ENCODE measurements around the gene OTOG.

The OTOG gene

GRCh38 chr11:17543574-17544180 lies 3.4 kb upstream of the OTOG start:
- no peak overlapping the region for H3K9ac ChIP-seq (ENCODE audit: low read length)
- H3K9me2 ChIP-seq (replicated peaks; ENCODE audit: insufficient read depth, low read length) = no peaks in the 10 kb centered on the region
- H3K27me3 ChIP-seq (replicated peaks; ENCODE audit: insufficient read depth, low read length) = peaks cover 7% of the 10 kb centered on the region
- no peaks in the 10 kb centered on the region for H3F3A ChIP-seq (ENCODE audit: insufficient read depth, low read length)
- H3K4me2 ChIP-seq (ENCODE audit: low read depth, low read length) = no peak overlapping the region
- H3K9me3 ChIP-seq (replicated peaks; ENCODE audit: insufficient read depth, low read length) = no peaks in the 10 kb centered on the region
- no peak for TF ChIP-seq EZH2phosphoT487 (IDR thresholded peaks at IDR 0.05; ENCODE audit: low read length)
- TF ChIP-seq, protein P1, sequence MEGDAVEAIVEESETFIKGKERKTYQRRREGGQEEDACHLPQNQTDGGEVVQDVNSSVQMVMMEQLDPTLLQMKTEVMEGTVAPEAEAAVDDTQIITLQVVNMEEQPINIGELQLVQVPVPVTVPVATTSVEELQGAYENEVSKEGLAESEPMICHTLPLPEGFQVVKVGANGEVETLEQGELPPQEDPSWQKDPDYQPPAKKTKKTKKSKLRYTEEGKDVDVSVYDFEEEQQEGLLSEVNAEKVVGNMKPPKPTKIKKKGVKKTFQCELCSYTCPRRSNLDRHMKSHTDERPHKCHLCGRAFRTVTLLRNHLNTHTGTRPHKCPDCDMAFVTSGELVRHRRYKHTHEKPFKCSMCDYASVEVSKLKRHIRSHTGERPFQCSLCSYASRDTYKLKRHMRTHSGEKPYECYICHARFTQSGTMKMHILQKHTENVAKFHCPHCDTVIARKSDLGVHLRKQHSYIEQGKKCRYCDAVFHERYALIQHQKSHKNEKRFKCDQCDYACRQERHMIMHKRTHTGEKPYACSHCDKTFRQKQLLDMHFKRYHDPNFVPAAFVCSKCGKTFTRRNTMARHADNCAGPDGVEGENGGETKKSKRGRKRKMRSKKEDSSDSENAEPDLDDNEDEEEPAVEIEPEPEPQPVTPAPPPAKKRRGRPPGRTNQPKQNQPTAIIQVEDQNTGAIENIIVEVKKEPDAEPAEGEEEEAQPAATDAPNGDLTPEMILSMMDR (IDR thresholded peaks at IDR 0.05; ENCODE audit: low read length) = no peak
- TF ChIP-seq EZH2 (optimal IDR thresholded peaks at IDR 0.05; ENCODE audit: low read depth, low read length) = no peak
- no peak for DNase-seq
- no peaks in the 10 kb centered on the region for H3K79me2 ChIP-seq (ENCODE audit: low read length)
- H3K36me3 ChIP-seq (replicated peaks; ENCODE audit: insufficient read depth, low read length) = no peaks in the 10 kb centered on the region
- H4K20me1 ChIP-seq (ENCODE audit: insufficient read depth, low read length) = no peaks in the 10 kb centered on the region
- no peak overlapping the region for H2AFZ ChIP-seq (ENCODE audit: low read length)
- no peak overlapping the region for H3K27ac ChIP-seq (ENCODE audit: low read length)
- H3K4me1 ChIP-seq (ENCODE audit: low read length) = no peaks in the 10 kb centered on the region
- H3K4me3 ChIP-seq (ENCODE audit: low read length) = no peak overlapping the region

DNA sequence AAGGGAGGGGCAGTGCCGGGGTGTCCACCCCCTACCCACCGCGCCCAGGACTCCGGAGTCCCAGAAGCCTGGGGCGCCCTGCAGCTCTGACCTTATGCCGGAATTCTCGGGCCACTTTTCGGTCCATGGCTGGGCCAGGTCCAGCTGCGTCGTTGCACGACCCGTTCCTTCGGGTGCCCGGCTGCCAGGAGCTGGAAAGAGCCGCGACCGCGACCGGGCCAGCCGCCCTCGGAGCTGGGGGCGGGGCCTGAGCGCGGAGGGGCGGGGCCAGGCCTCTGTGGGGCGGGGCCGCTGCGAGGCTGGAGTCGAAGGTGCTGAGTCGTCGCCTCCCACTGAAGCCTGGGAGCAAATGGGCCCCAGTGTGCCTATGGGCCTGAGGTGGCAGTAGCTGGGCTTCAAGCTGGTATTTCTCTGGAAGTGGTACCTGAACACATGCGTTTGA lies 2.9 kb upstream of the OTOG start, which contains the start of gene USH1C:
Gene USH1C, minus strand, starts transcription at position 236 of the 442 bp plus-strand sequence. Its CDS starts 109 bp downstream, at position 127.
- no peaks in the 10 kb centered on the region for H3K79me2 ChIP-seq (ENCODE audit: low read length)
- no peaks in the 10 kb centered on the region for H3K9me3 ChIP-seq (replicated peaks; ENCODE audit: insufficient read depth, low read length)
- no peaks in the 10 kb centered on the region for H3K4me1 ChIP-seq (ENCODE audit: low read length)
- no peak within 1 kb of the TSS for H2AFZ ChIP-seq (ENCODE audit: low read length)
- H4K20me1 ChIP-seq (ENCODE audit: insufficient read depth, low read length) = no peaks in the 10 kb centered on the region
- H3K27me3 ChIP-seq (replicated peaks; ENCODE audit: insufficient read depth, low read length) = peaks cover 7% of the 10 kb centered on the region
- no peak within 1 kb of the TSS for H3K4me2 ChIP-seq (ENCODE audit: low read depth, low read length)
- H3F3A ChIP-seq (ENCODE audit: insufficient read depth, low read length) = no peaks in the 10 kb centered on the region
- H3K36me3 ChIP-seq (replicated peaks; ENCODE audit: insufficient read depth, low read length) = no peaks in the 10 kb centered on the region
- no peak within 1 kb of the TSS for H3K4me3 ChIP-seq (ENCODE audit: low read length)
- H3K9me2 ChIP-seq (replicated peaks; ENCODE audit: insufficient read depth, low read length) = no peaks in the 10 kb centered on the region
- no peak within 1 kb of the TSS for H3K9ac ChIP-seq (ENCODE audit: low read length)
- TF ChIP-seq, protein P1 (IDR thresholded peaks at IDR 0.05; ENCODE audit: low read length) = no peak
- no peak for TF ChIP-seq EZH2 (optimal IDR thresholded peaks at IDR 0.05; ENCODE audit: low read depth, low read length)
- no peak for TF ChIP-seq EZH2phosphoT487 (IDR thresholded peaks at IDR 0.05; ENCODE audit: low read length)
- no peak within 1 kb of the TSS for H3K27ac ChIP-seq (ENCODE audit: low read length)
- no peak for DNase-seq

DNA sequence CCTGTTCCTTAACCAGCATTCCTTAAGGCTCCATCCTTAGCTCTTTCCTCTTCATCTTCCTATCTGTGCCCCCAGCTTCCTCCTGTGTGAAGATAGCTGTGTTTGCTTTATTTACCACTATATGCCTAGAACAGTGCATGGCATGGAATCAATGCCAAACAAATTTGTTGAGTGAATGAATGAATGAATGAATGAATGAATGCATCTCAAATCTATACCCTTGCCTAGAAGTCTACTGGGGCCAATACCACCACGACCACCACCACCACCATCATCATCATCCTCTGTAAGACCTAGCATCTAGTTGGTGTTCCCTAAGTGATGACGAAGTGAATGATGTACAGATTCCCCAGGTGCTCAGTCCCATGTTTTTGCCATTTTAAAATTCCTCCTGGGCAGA lies 819 bp upstream of the OTOG start:
- no peaks in the 10 kb centered on the region for H3K9me3 ChIP-seq (replicated peaks; ENCODE audit: insufficient read depth, low read length)
- H3F3A ChIP-seq (ENCODE audit: insufficient read depth, low read length) = no peaks in the 10 kb centered on the region
- no peak overlapping the region for H3K4me3 ChIP-seq (ENCODE audit: low read length)
- H3K79me2 ChIP-seq (ENCODE audit: low read length) = no peaks in the 10 kb centered on the region
- no peaks in the 10 kb centered on the region for H3K4me1 ChIP-seq (ENCODE audit: low read length)
- H4K20me1 ChIP-seq (ENCODE audit: insufficient read depth, low read length) = no peaks in the 10 kb centered on the region
- H3K9ac ChIP-seq (ENCODE audit: low read length) = no peak overlapping the region
- H3K36me3 ChIP-seq (replicated peaks; ENCODE audit: insufficient read depth, low read length) = no peaks in the 10 kb centered on the region
- no peak for TF ChIP-seq EZH2phosphoT487 (IDR thresholded peaks at IDR 0.05; ENCODE audit: low read length)
- TF ChIP-seq EZH2 (optimal IDR thresholded peaks at IDR 0.05; ENCODE audit: low read depth, low read length) = no peak
- no peak for DNase-seq
- no peak overlapping the region for H3K4me2 ChIP-seq (ENCODE audit: low read depth, low read length)
- H3K27me3 ChIP-seq (replicated peaks; ENCODE audit: insufficient read depth, low read length) = peaks cover 7% of the 10 kb centered on the region
- no peak overlapping the region for H2AFZ ChIP-seq (ENCODE audit: low read length)
- H3K27ac ChIP-seq (ENCODE audit: low read length) = no peak overlapping the region
- H3K9me2 ChIP-seq (replicated peaks; ENCODE audit: insufficient read depth, low read length) = no peaks in the 10 kb centered on the region

- no peaks in the 10 kb centered on the region for H3K9me3 ChIP-seq (replicated peaks; ENCODE audit: insufficient read depth, low read length)
- no peak overlapping the region for H3K4me3 ChIP-seq (ENCODE audit: low read length)
- TF ChIP-seq, protein P1 (IDR thresholded peaks at IDR 0.05; ENCODE audit: low read length) = no peak
- TF ChIP-seq EZH2phosphoT487 (IDR thresholded peaks at IDR 0.05; ENCODE audit: low read length) (no peak), EZH2 (optimal IDR thresholded peaks at IDR 0.05; ENCODE audit: low read depth, low read length) (no peak)
- H4K20me1 ChIP-seq (ENCODE audit: insufficient read depth, low read length) = no peaks in the 10 kb centered on the region
- no peak for DNase-seq
- no peak overlapping the region for H3K4me2 ChIP-seq (ENCODE audit: low read depth, low read length)
- no peak overlapping the region for H3K27ac ChIP-seq (ENCODE audit: low read length)
- H3K27me3 ChIP-seq (replicated peaks; ENCODE audit: insufficient read depth, low read length) = peaks cover 7% of the 10 kb centered on the region
- no peak overlapping the region for H3K9ac ChIP-seq (ENCODE audit: low read length)
- H3F3A ChIP-seq (ENCODE audit: insufficient read depth, low read length) = no peaks in the 10 kb centered on the region
- H3K79me2 ChIP-seq (ENCODE audit: low read length) = no peaks in the 10 kb centered on the region
- H3K36me3 ChIP-seq (replicated peaks; ENCODE audit: insufficient read depth, low read length) = no peaks in the 10 kb centered on the region
- H3K9me2 ChIP-seq (replicated peaks; ENCODE audit: insufficient read depth, low read length) = no peaks in the 10 kb centered on the region
- H3K4me1 ChIP-seq (ENCODE audit: low read length) = no peaks in the 10 kb centered on the region
- H2AFZ ChIP-seq (ENCODE audit: low read length) = no peak overlapping the region
Observed at GRCh38 chr11:17547932-17548331, 873 bp downstream of the OTOG start.
